Ovary (tissue), 9 donors: ENCODE data around the gene CP. TPM values are rescaled to one million over a fixed set of nuclear protein-coding genes. Genes with fewer than 3 reads are reported as not detected.

Experiments
- DNase-seq, 5 donors: peaks; one replicate each; pipeline ENCODE4 v3.0.0-alpha.2; 2019 to 2020
- H3K27ac ChIP-seq, 2 donors: fragments of 200-600 bp; one replicate each; pipeline versions ENCODE4 v1.5.1 to v1.8.0; 2019 to 2022
- H3K27me3 ChIP-seq: fragments of 200-600 bp; one replicate; pipeline ENCODE4 v1.8.0; 2022
- H3K36me3 ChIP-seq: fragments of 200-600 bp; sonication (generic); one replicate; pipeline ENCODE4 v1.5.1; 2019
- H3K4me1 ChIP-seq: one replicate; pipeline ENCODE4 v1.8.1; 2013; ENCODE audit warnings: mild to moderate bottlenecking, moderate library complexity; ENCODE audit not compliant: insufficient read depth
- H3K4me3 ChIP-seq: fragments of 200-600 bp; sonication (generic); one replicate; pipeline ENCODE4 v1.5.1; 2017
- H3K9me3 ChIP-seq, 2 donors: fragments of 200-600 bp in 1 of 2; sonication (generic) in 1 of 2; one replicate each; pipeline versions ENCODE4 v1.5.1 to v1.8.1; 2013 to 2019; ENCODE audit warnings: mild to moderate bottlenecking in 1 of 2, moderate library complexity in 1 of 2
- EP300 ChIP-seq: sonication (generic); formaldehyde crosslinking; IDR thresholded peaks from one replicate; pipeline ENCODE4 v1.6.1; 2017; ENCODE audit warnings: antibody characterized with exemption
- POLR2A ChIP-seq: fragments of 450-650 bp; IDR thresholded peaks from one replicate; pipeline ENCODE4 v1.6.1; 2017; ENCODE audit warnings: antibody characterized with exemption, mild to moderate bottlenecking, moderate library complexity
- WGBS, 3 donors: extraction: QIAGEN DNeasy Blood & Tissue Kit in 1 of 3; methylation state at CpG; one replicate each; pipeline versions ENCODE4 v1.1.5 to v1.1.7; 2013 to 2017; 5-methylcytosine and 5-hydroxymethylcytosine counted together
- intact Hi-C, 4 donors: fragments of 100-400 bp; cut with DNase I; formaldehyde crosslinking; loops; one replicate each; pipeline versions ENCODE4 v1.11.0 to v1.15.1; 2022 to 2023
- polyA plus RNA-seq, 2 donors: library from polyadenylated mRNA; stranded (reverse); fragments of 200-250 nt in 1 of 2; fragments of 350-450 nt in 1 of 2; fragmentation: Illumina TruSeq in 1 of 2; extraction: RNeasy Lipid Tissue Mini Kit (QIAGEN cat#74804) in 1 of 2; gene quantifications; one replicate each; pipeline ENCODE4 v1.2.3, GENCODE V29; 2013 to 2014
- total RNA-seq, 7 donors: library from RNA; depleted of rRNA in 2 of 7; stranded (reverse); fragments of >200 nt in 2 of 7; fragmentation: NEBNext Ultra II Directional in 3 of 7; extraction: Animal tissue kit (Norgen Biotek cat#: 25700) in 3 of 7; gene quantifications; one replicate each; pipeline versions ENCODE4 v1.1.0 to v1.2.4, GENCODE V29; 2016 to 2023
- TF ChIP-seq, protein P1 (sequence below), 3 donors: fragments of 450-650 bp in 2 of 3; fragments of 200-600 bp in 1 of 3; IDR thresholded peaks; one replicate each; pipeline versions ENCODE4 v1.5.1 to v1.8.0; 2016 to 2022; ENCODE audit warnings: antibody characterized with exemption in 3 of 3, mild to moderate bottlenecking in 1 of 3
- donor health status: DM: no; HTN: no; CAD: no; lungs with moderate emphysema.
- donor health status: DM: no; HTN: no; CAD: no.
- donor health status: Bipolar disorder and iron deficiency.
- donor health status: DM: yes; HTN: yes; CAD: no.
- donor health status: DM: no; HTN: no; CAD: no.
- donor health status: DM: yes; HTN: yes; CAD: no.

CP gene
- total and polyA plus RNA-seq, 9 donors, result 0.40 to 90.3 (median 3.1) TPM

- no peak overlapping the region for H3K27ac ChIP-seq
- intact Hi-C loops, result no loop called here
- H3K36me3 ChIP-seq, result no peaks in the 10 kb centered on the region
- no peaks in the 10 kb centered on the region for H3K4me1 ChIP-seq
- no peak for DNase-seq
- TF ChIP-seq, protein P1, sequence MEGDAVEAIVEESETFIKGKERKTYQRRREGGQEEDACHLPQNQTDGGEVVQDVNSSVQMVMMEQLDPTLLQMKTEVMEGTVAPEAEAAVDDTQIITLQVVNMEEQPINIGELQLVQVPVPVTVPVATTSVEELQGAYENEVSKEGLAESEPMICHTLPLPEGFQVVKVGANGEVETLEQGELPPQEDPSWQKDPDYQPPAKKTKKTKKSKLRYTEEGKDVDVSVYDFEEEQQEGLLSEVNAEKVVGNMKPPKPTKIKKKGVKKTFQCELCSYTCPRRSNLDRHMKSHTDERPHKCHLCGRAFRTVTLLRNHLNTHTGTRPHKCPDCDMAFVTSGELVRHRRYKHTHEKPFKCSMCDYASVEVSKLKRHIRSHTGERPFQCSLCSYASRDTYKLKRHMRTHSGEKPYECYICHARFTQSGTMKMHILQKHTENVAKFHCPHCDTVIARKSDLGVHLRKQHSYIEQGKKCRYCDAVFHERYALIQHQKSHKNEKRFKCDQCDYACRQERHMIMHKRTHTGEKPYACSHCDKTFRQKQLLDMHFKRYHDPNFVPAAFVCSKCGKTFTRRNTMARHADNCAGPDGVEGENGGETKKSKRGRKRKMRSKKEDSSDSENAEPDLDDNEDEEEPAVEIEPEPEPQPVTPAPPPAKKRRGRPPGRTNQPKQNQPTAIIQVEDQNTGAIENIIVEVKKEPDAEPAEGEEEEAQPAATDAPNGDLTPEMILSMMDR (IDR thresholded peaks at IDR 0.05), result no peak
- TF ChIP-seq EP300 (no peak), POLR2A (no peak)
- H3K9me3 ChIP-seq, result no peaks in the 10 kb centered on the region
- H3K27me3 ChIP-seq, result no peaks in the 10 kb centered on the region
- no peak overlapping the region for H3K4me3 ChIP-seq
- 95 to 100% (median 100%) methylated on average over 2 of the region's 2 CpGs for WGBS, 3 donors
Observed at GRCh38 chr3:149186219-149186618, 35.4 kb downstream of the CP start.

DNA sequence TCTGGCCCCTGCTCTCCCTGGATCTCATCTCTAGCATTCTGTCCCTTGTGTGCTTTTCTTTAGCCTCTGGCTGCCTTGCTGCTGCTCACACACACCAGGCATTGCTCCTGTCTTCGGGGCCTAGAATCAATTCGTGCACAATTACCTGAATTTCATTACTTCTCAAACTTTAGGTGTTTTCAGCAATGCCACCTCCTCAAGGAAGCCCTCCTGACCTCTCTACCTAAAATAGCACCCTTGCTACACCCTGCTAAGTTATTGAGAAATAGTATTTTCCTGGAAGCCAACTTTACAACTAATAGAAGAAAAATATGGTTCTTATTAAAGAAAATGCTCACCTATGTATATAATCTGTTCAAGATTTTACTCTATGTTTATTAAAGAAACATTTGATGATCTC lies 40.4 kb downstream of the CP start:
- Histone ChIP-seq H3K27ac (peak overlapping the region in 1 of 2 donors; percentile 63), H3K4me1 (peaks cover 6% of the 10 kb centered on the region), H3K36me3 (no peaks in the 10 kb centered on the region), H3K9me3 (no peaks in the 10 kb centered on the region), H3K27me3 (no peaks in the 10 kb centered on the region), H3K4me3 (no peak overlapping the region)
- no peak for TF ChIP-seq POLR2A
- TF ChIP-seq EP300, result no peak
- TF ChIP-seq, protein P1 (IDR thresholded peaks at IDR 0.05), result no peak
- 96 to 97% (median 97%) methylated on average over 2 of the region's 2 CpGs for WGBS, 3 donors
- DNase-seq, result no peak
- intact Hi-C loops, result no loop called here

- H3K27me3 ChIP-seq, result no peaks in the 10 kb centered on the region
- no peaks in the 10 kb centered on the region for H3K9me3 ChIP-seq
- peak overlapping the region; percentile 33 to 63 for H3K27ac ChIP-seq
- H3K4me1 ChIP-seq, result peaks cover 6% of the 10 kb centered on the region
- 6 to 12% (median 7%) methylated on average over 7 of the region's 7 CpGs for WGBS, 3 donors
- no peak for TF ChIP-seq POLR2A
- peak; percentile 73 for TF ChIP-seq EP300
- intact Hi-C loops, result no loop called here
- H3K36me3 ChIP-seq, result no peaks in the 10 kb centered on the region
- H3K4me3 ChIP-seq, result no peak overlapping the region
- peak; percentile 86 to 97 (median 93) for DNase-seq
Observed at GRCh38 chr3:149180057-149180573, 41.5 kb downstream of the CP start.

- peak overlapping the region in 1 of 2 donors; percentile 63 for H3K27ac ChIP-seq
- WGBS, 3 donors, result 65 to 84% (median 74%) methylated on average over 1 of the region's 1 CpG
- TF ChIP-seq, protein P1 (IDR thresholded peaks at IDR 0.05), result no peak
- no peak for TF ChIP-seq POLR2A
- no peak for TF ChIP-seq EP300
- H3K4me3 ChIP-seq, result no peak overlapping the region
- no peaks in the 10 kb centered on the region for H3K27me3 ChIP-seq
- DNase-seq, result no peak
- intact Hi-C loops, result no loop called here
- H3K36me3 ChIP-seq, result no peaks in the 10 kb centered on the region
- H3K4me1 ChIP-seq, result peaks cover 6% of the 10 kb centered on the region
- no peaks in the 10 kb centered on the region for H3K9me3 ChIP-seq
Observed at GRCh38 chr3:149179220-149179619, 42.4 kb downstream of the CP start.

DNA sequence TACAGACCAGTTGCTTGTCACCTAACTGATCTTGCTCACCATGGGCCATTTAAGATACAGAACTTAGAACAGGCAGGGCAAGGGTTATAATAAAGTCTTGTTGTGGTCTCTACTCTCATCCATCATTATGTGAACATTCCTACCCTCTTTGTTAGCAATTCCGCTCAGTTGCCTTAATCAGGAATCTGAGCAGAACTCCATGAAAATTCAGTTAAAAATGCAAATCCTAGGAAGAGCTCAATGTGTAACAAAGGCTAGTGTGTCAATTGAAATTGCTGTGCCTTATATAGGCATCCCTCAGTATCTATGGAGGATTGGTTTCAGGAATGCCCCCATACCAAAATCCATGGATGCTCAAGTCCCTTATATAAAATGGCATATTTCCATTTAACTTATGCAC lies 44.5 kb downstream of the CP start:
- TF ChIP-seq, protein P1 (IDR thresholded peaks at IDR 0.05), result no peak
- no peak for TF ChIP-seq POLR2A
- no peak for TF ChIP-seq EP300
- WGBS, 3 donors, result 96 to 100% (median 97%) methylated on average over 1 of the region's 1 CpG
- Histone ChIP-seq H3K9me3 (no peaks in the 10 kb centered on the region), H3K27ac (no peak overlapping the region), H3K36me3 (no peaks in the 10 kb centered on the region), H3K27me3 (no peaks in the 10 kb centered on the region), H3K4me1 (peaks cover 6% of the 10 kb centered on the region), H3K4me3 (no peak overlapping the region)
- intact Hi-C loops, result no loop called here
- DNase-seq, result no peak
